CD4-positive, alpha-beta memory T cell (primary cell): ENCODE data around the gene FHIT. TPM values are rescaled to one million over a fixed set of nuclear protein-coding genes. Genes with fewer than 3 reads are reported as not detected.

Experiments used
- CTCF ChIA-PET: fragments of 350-600 bp; sonication (Branson Sonifier 250); formaldehyde crosslinking; loops from one replicate; lab custom pipeline; 2021; ENCODE audit warnings: inconsistent platforms; ENCODE audit not compliant: partially characterized antibody; lab: Charles Lee
- POLR2A ChIA-PET: fragments of 350-600 bp; sonication (Branson Sonifier 250); formaldehyde crosslinking; loops from one replicate; lab custom pipeline; 2021; ENCODE audit not compliant: partially characterized antibody; lab: Charles Lee
- DNase-seq, 5 donors: peaks; one replicate each; pipeline versions ENCODE4 v3.0.0 to v3.0.0-alpha.2; 2020 to 2022; ENCODE audit warnings: mixed read lengths in 1 of 5
- H3K27ac ChIP-seq: one replicate; pipeline ENCODE4 v1.7.0; 2013; ENCODE audit warnings: low read depth, low read length
- H3K27me3 ChIP-seq: 2 replicates; pipeline ENCODE4 v1.7.0; 2013; ENCODE audit warnings: mild to moderate bottlenecking, low read length, moderate library complexity; ENCODE audit not compliant: insufficient read depth
- H3K36me3 ChIP-seq: 2 replicates; pipeline ENCODE4 v1.7.0; 2013; ENCODE audit warnings: mild to moderate bottlenecking, low read length, moderate library complexity; ENCODE audit not compliant: insufficient read depth
- H3K4me1 ChIP-seq: 2 replicates; pipeline ENCODE4 v1.7.0; 2013; ENCODE audit warnings: mild to moderate bottlenecking, low read length, moderate library complexity; ENCODE audit not compliant: insufficient read depth
- H3K4me3 ChIP-seq, 2 donors: one replicate each; pipeline ENCODE4 v1.7.0; 2013; ENCODE audit warnings: low read length in 2 of 2, mild to moderate bottlenecking in 1 of 2
- H3K9me3 ChIP-seq, 2 donors: one replicate each; pipeline ENCODE4 v1.7.0; 2013; ENCODE audit warnings: low read length in 2 of 2, control low read depth in 1 of 2; ENCODE audit not compliant: control insufficient read depth in 1 of 2
- H3K27ac Mint-ChIP-seq, 7 donors: one replicate each; pipeline ENCODE4 v1.8.0; 2020 to 2021; ENCODE audit warnings: mixed read lengths in 7 of 7, mild to moderate bottlenecking in 6 of 7, inconsistent platforms in 3 of 7, moderate library complexity in 3 of 7
- H3K27me3 Mint-ChIP-seq, 2 donors: one replicate each; pipeline ENCODE4 v1.8.0; 2020 to 2021; ENCODE audit warnings: mixed read lengths in 2 of 2
- H3K36me3 Mint-ChIP-seq, 2 donors: one replicate each; pipeline ENCODE4 v1.8.0; 2020 to 2021; ENCODE audit warnings: mixed read lengths in 2 of 2, inconsistent platforms in 1 of 2, mild to moderate bottlenecking in 1 of 2
- H3K4me1 Mint-ChIP-seq, 4 donors: one replicate each; pipeline ENCODE4 v1.8.0; 2020 to 2021; ENCODE audit warnings: mixed read lengths in 4 of 4, mild to moderate bottlenecking in 1 of 4
- H3K4me3 Mint-ChIP-seq, 8 donors: one replicate each; pipeline ENCODE4 v1.8.0; 2020 to 2021; ENCODE audit warnings: mixed read lengths in 8 of 8, mild to moderate bottlenecking in 7 of 8, moderate library complexity in 6 of 8, inconsistent platforms in 3 of 8
- H3K9me3 Mint-ChIP-seq, 8 donors: one replicate each; pipeline ENCODE4 v1.8.0; 2020 to 2021; ENCODE audit warnings: mixed read lengths in 8 of 8, mild to moderate bottlenecking in 5 of 8, inconsistent platforms in 3 of 8, moderate library complexity in 1 of 8
- intact Hi-C: fragments of 100-400 bp; cut with micrococcal nuclease; formaldehyde crosslinking; loops from one replicate; pipeline ENCODE4 v1.15.1; 2023
- polyA plus RNA-seq, 2 donors: library from polyadenylated mRNA; unstranded; fragments of 300-500 nt; fragmentation: Illumina TruSeq; gene quantifications; one replicate each; pipeline ENCODE4 v1.2.3, GENCODE V29; 2021
- total RNA-seq, 2 experiments: library from RNA; stranded (reverse); gene quantifications; one replicate each; pipeline ENCODE4 v1.2.3, GENCODE V29; 2021

The FHIT gene
- total and polyA plus RNA-seq, 4 experiments from 2014 or later: 8.5 to 58.7 (median 33.2) TPM

GRCh38 chr3:60246361-60246760 is 1004.9 kb downstream of the FHIT start:
- H3K4me1 ChIP-seq: no peaks in the 10 kb centered on the region
- POLR2A ChIA-PET: no interaction called here
- H3K36me3 Mint-ChIP-seq: no peaks in the 10 kb centered on the region
- DNase-seq: no peak
- H3K9me3 Mint-ChIP-seq: peaks cover 0 to 3% (median 0%) of the 10 kb centered on the region in 8 donors
- H3K4me3 ChIP-seq: no peak overlapping the region
- no peak overlapping the region for H3K27ac Mint-ChIP-seq
- no peaks in the 10 kb centered on the region for H3K9me3 ChIP-seq
- H3K27me3 ChIP-seq: no peaks in the 10 kb centered on the region
- CTCF ChIA-PET: no interaction called here
- intact Hi-C loops: no loop called here
- H3K27me3 Mint-ChIP-seq: peaks cover 0 to 6% of the 10 kb centered on the region in 2 donors
- no peaks in the 10 kb centered on the region for H3K36me3 ChIP-seq
- no peak overlapping the region for H3K4me3 Mint-ChIP-seq
- no peaks in the 10 kb centered on the region for H3K4me1 Mint-ChIP-seq
- no peak overlapping the region for H3K27ac ChIP-seq

GRCh38 chr3:60243456-60243855 is 1007.8 kb downstream of the FHIT start:
- Histone ChIP-seq H3K4me3 (no peak overlapping the region), H3K27ac (no peak overlapping the region), H3K9me3 (no peaks in the 10 kb centered on the region), H3K27me3 (no peaks in the 10 kb centered on the region), H3K4me1 (no peaks in the 10 kb centered on the region), H3K36me3 (no peaks in the 10 kb centered on the region)
- H3K36me3 Mint-ChIP-seq: no peaks in the 10 kb centered on the region
- intact Hi-C loops: no loop called here
- ChIA-PET CTCF (no interaction called here), POLR2A (no interaction called here)
- peaks cover 0 to 1% (median 0%) of the 10 kb centered on the region in 4 donors for H3K4me1 Mint-ChIP-seq
- no peak overlapping the region for H3K27ac Mint-ChIP-seq
- DNase-seq: no peak
- no peaks in the 10 kb centered on the region for H3K9me3 Mint-ChIP-seq
- no peak overlapping the region for H3K4me3 Mint-ChIP-seq
- H3K27me3 Mint-ChIP-seq: peaks cover 2 to 6% of the 10 kb centered on the region in 2 donors

- CTCF ChIA-PET: no interaction called here
- H3K36me3 ChIP-seq: no peaks in the 10 kb centered on the region
- no peaks in the 10 kb centered on the region for H3K27me3 ChIP-seq
- no peak overlapping the region for H3K27ac ChIP-seq
- H3K4me1 ChIP-seq: no peaks in the 10 kb centered on the region
- peaks cover 2 to 6% of the 10 kb centered on the region in 2 donors for H3K27me3 Mint-ChIP-seq
- H3K36me3 Mint-ChIP-seq: no peaks in the 10 kb centered on the region
- H3K4me3 Mint-ChIP-seq: no peak overlapping the region
- intact Hi-C loops: no loop called here
- H3K9me3 ChIP-seq: no peaks in the 10 kb centered on the region
- H3K27ac Mint-ChIP-seq: no peak overlapping the region
- no peaks in the 10 kb centered on the region for H3K9me3 Mint-ChIP-seq
- no peak overlapping the region for H3K4me3 ChIP-seq
- DNase-seq: no peak
- POLR2A ChIA-PET: no interaction called here
- H3K4me1 Mint-ChIP-seq: peaks cover 0 to 1% (median 0%) of the 10 kb centered on the region in 4 donors
Observed at GRCh38 chr3:60240492-60240891, 1010.8 kb downstream of the FHIT start.

GRCh38 chr3:60238550-60238949 is 1012.7 kb downstream of the FHIT start:
- POLR2A ChIA-PET: no interaction called here
- DNase-seq: no peak
- Mint-ChIP-seq H3K9me3 (peaks cover 0 to 4% (median 1%) of the 10 kb centered on the region in 8 donors), H3K4me3 (no peak overlapping the region), H3K4me1 (peaks cover 0 to 1% (median 0%) of the 10 kb centered on the region in 4 donors), H3K27me3 (peaks cover 2 to 6% of the 10 kb centered on the region in 2 donors), H3K27ac (peak overlapping the region in 1 of 7 donors; percentile 16), H3K36me3 (no peaks in the 10 kb centered on the region)
- CTCF ChIA-PET: interaction anchor here (0.6 kb wide), 1 partner anchor 258 kb away, joined by 3 read pairs; no protein-coding TSS in a partner anchor
- no peaks in the 10 kb centered on the region for H3K9me3 ChIP-seq
- H3K4me3 ChIP-seq: no peak overlapping the region
- H3K27ac ChIP-seq: no peak overlapping the region
- H3K27me3 ChIP-seq: no peaks in the 10 kb centered on the region
- H3K4me1 ChIP-seq: no peaks in the 10 kb centered on the region
- intact Hi-C loops: no loop called here
- no peaks in the 10 kb centered on the region for H3K36me3 ChIP-seq

GRCh38 chr3:60229502-60229901 is 1021.8 kb downstream of the FHIT start:
- Mint-ChIP-seq H3K27me3 (peaks cover 0 to 1% of the 10 kb centered on the region in 2 donors), H3K9me3 (peaks cover 0 to 7% (median 2%) of the 10 kb centered on the region in 8 donors), H3K36me3 (no peaks in the 10 kb centered on the region), H3K27ac (no peak overlapping the region), H3K4me1 (no peaks in the 10 kb centered on the region), H3K4me3 (no peak overlapping the region)
- H3K4me1 ChIP-seq: no peaks in the 10 kb centered on the region
- no peak overlapping the region for H3K27ac ChIP-seq
- no peak for DNase-seq
- CTCF ChIA-PET: no interaction called here
- POLR2A ChIA-PET: no interaction called here
- no peaks in the 10 kb centered on the region for H3K9me3 ChIP-seq
- intact Hi-C loops: no loop called here
- no peaks in the 10 kb centered on the region for H3K27me3 ChIP-seq
- H3K36me3 ChIP-seq: no peaks in the 10 kb centered on the region
- no peak overlapping the region for H3K4me3 ChIP-seq

- POLR2A ChIA-PET: no interaction called here
- Mint-ChIP-seq H3K27ac (no peak overlapping the region), H3K36me3 (no peaks in the 10 kb centered on the region), H3K4me3 (no peak overlapping the region), H3K4me1 (no peaks in the 10 kb centered on the region), H3K9me3 (peaks cover 0 to 8% (median under 1%) of the 10 kb centered on the region in 8 donors), H3K27me3 (peaks cover 0 to 1% of the 10 kb centered on the region in 2 donors)
- CTCF ChIA-PET: no interaction called here
- H3K27ac ChIP-seq: no peak overlapping the region
- no peaks in the 10 kb centered on the region for H3K4me1 ChIP-seq
- DNase-seq: no peak
- H3K36me3 ChIP-seq: no peaks in the 10 kb centered on the region
- no peak overlapping the region for H3K4me3 ChIP-seq
- H3K27me3 ChIP-seq: no peaks in the 10 kb centered on the region
- no peaks in the 10 kb centered on the region for H3K9me3 ChIP-seq
- intact Hi-C loops: no loop called here
Observed at GRCh38 chr3:60228823-60229222, 1022.4 kb downstream of the FHIT start.

GRCh38 chr3:60226912-60227311 is 1024.3 kb downstream of the FHIT start:
- no peak overlapping the region for H3K4me3 ChIP-seq
- no peaks in the 10 kb centered on the region for H3K36me3 ChIP-seq
- intact Hi-C loops: no loop called here
- no peaks in the 10 kb centered on the region for H3K27me3 ChIP-seq
- DNase-seq: no peak
- H3K27ac ChIP-seq: no peak overlapping the region
- Mint-ChIP-seq H3K4me3 (no peak overlapping the region), H3K36me3 (no peaks in the 10 kb centered on the region), H3K9me3 (peaks cover 0 to 2% (median 0%) of the 10 kb centered on the region in 8 donors), H3K27me3 (peaks cover 0 to 1% of the 10 kb centered on the region in 2 donors), H3K4me1 (no peaks in the 10 kb centered on the region), H3K27ac (no peak overlapping the region)
- POLR2A ChIA-PET: no interaction called here
- CTCF ChIA-PET: no interaction called here
- H3K4me1 ChIP-seq: no peaks in the 10 kb centered on the region
- H3K9me3 ChIP-seq: no peaks in the 10 kb centered on the region

GRCh38 chr3:60225848-60226247 is 1025.4 kb downstream of the FHIT start:
- Mint-ChIP-seq H3K27me3 (peaks cover 0 to 1% of the 10 kb centered on the region in 2 donors), H3K4me1 (no peaks in the 10 kb centered on the region), H3K36me3 (no peaks in the 10 kb centered on the region), H3K4me3 (no peak overlapping the region), H3K9me3 (peaks cover 0 to 2% (median 0%) of the 10 kb centered on the region in 8 donors), H3K27ac (no peak overlapping the region)
- Histone ChIP-seq H3K4me1 (no peaks in the 10 kb centered on the region), H3K4me3 (no peak overlapping the region), H3K9me3 (no peaks in the 10 kb centered on the region), H3K27me3 (no peaks in the 10 kb centered on the region), H3K36me3 (no peaks in the 10 kb centered on the region), H3K27ac (no peak overlapping the region)
- ChIA-PET CTCF (no interaction called here), POLR2A (no interaction called here)
- intact Hi-C loops: no loop called here
- DNase-seq: no peak
